HepG2 (cell line): ENCODE results near the gene CDC42EP1. TPM values are rescaled to one million over a fixed set of nuclear protein-coding genes. Genes with fewer than 3 reads are reported as not detected.
A peak's percentile ranks its signal among the peaks of the same experiment; 100 is the strongest.

ENCODE experiments used
- NFRKB ChIP-seq: fragments of 450-650 bp; IDR thresholded peaks from 2 replicates; pipeline ENCODE4 v1.6.1; 2017
- RNF2 ChIP-seq: fragments of 450-650 bp; conservative IDR thresholded peaks from 2 replicates; pipeline ENCODE4 v1.6.1; 2016; ENCODE audit warnings: low read depth
- SRSF4 ChIP-seq: fragments of 200-400 bp; formaldehyde crosslinking; IDR thresholded peaks from one replicate; pipeline ENCODE4 v1.6.1; 2018; ENCODE audit warnings: mild to moderate bottlenecking, low read depth, low read length, moderate library complexity; ENCODE audit not compliant: poor library complexity, severe bottlenecking
- SSRP1 ChIP-seq: IDR thresholded peaks from 2 replicates; pipeline ENCODE4 v1.6.1; 2016; ENCODE audit warnings: control low read depth
- ZC3H4 ChIP-seq: sonication (generic); formaldehyde crosslinking; IDR thresholded peaks from 2 replicates; pipeline ENCODE4 v1.4.0; 2020; ENCODE audit warnings: missing genetic modification reagents, borderline replicate concordance
- ZNF367 ChIP-seq: sonication (generic); formaldehyde crosslinking; IDR thresholded peaks from 2 replicates; pipeline ENCODE4 v1.4.0; 2020; ENCODE audit warnings: missing genetic modification reagents, borderline replicate concordance
- ZNF891 ChIP-seq: sonication (generic); formaldehyde crosslinking; IDR thresholded peaks from 2 replicates; pipeline ENCODE4 v1.5.0; 2020; ENCODE audit warnings: mild to moderate bottlenecking, missing genetic modification reagents
- ZSCAN9 ChIP-seq: IDR thresholded peaks from 2 replicates; pipeline ENCODE4 v1.6.1; 2016; ENCODE audit warnings: borderline replicate concordance
- polyA plus RNA-seq, 8 experiments: library from polyadenylated mRNA; depleted of rRNA in 3 of 8; stranded (reverse) in 7 of 8; unstranded in 1 of 8; fragments of >200 nt; fragmentation: Illumina TruSeq in 4 of 8; extraction: Trizol in 4 of 8; gene quantifications; 2 replicates each; pipeline versions ENCODE4 v1.2.1 to v1.2.3, GENCODE V29; 2011 to 2016; ENCODE audit warnings: low read depth in 4 of 8, missing spikeins in 1 of 8, mixed read lengths in 1 of 8; ENCODE audit not compliant: insufficient read depth in 1 of 8
- total RNA-seq, 5 experiments: library from RNA; depleted of rRNA; stranded (reverse); fragments of >200 nt; fragmentation: Illumina TruSeq; extraction: Trizol; gene quantifications; 2 replicates each; pipeline ENCODE4 v1.2.3, GENCODE V29; 2016; ENCODE audit warnings: low read depth in 1 of 5
- TF ChIP-seq, protein P1 (sequence below): sonication (generic); formaldehyde crosslinking; IDR thresholded peaks from 2 replicates; pipeline ENCODE4 v1.5.0; 2020; ENCODE audit warnings: mild to moderate bottlenecking, missing genetic modification reagents, borderline replicate concordance
- TF ChIP-seq, protein P2 (sequence below): IDR thresholded peaks from 2 replicates; pipeline ENCODE4 v1.6.1; 2012; ENCODE audit warnings: inconsistent platforms
- TF ChIP-seq, protein P3 (sequence below): sonication (generic); formaldehyde crosslinking; IDR thresholded peaks from 2 replicates; pipeline ENCODE4 v1.5.0; 2020; ENCODE audit warnings: missing genetic modification reagents, mild to moderate bottlenecking, borderline replicate concordance
- TF ChIP-seq, protein P4 (sequence below): sonication (generic); formaldehyde crosslinking; conservative IDR thresholded peaks from 2 replicates; pipeline ENCODE4 v1.8.0; 2022; ENCODE audit warnings: low read depth, missing genetic modification reagents
- TF ChIP-seq, protein P5 (sequence below): sonication (generic); formaldehyde crosslinking; IDR thresholded peaks from 2 replicates; pipeline ENCODE4 v1.4.0; 2020; ENCODE audit warnings: missing genetic modification reagents, borderline replicate concordance

Gene CDC42EP1
- total and polyA plus RNA-seq, 2 of the 13 experiments (the other 11 are each of a cell fraction or from before 2014, with no cell fraction given): 17.1 to 29.5 TPM

DNA sequence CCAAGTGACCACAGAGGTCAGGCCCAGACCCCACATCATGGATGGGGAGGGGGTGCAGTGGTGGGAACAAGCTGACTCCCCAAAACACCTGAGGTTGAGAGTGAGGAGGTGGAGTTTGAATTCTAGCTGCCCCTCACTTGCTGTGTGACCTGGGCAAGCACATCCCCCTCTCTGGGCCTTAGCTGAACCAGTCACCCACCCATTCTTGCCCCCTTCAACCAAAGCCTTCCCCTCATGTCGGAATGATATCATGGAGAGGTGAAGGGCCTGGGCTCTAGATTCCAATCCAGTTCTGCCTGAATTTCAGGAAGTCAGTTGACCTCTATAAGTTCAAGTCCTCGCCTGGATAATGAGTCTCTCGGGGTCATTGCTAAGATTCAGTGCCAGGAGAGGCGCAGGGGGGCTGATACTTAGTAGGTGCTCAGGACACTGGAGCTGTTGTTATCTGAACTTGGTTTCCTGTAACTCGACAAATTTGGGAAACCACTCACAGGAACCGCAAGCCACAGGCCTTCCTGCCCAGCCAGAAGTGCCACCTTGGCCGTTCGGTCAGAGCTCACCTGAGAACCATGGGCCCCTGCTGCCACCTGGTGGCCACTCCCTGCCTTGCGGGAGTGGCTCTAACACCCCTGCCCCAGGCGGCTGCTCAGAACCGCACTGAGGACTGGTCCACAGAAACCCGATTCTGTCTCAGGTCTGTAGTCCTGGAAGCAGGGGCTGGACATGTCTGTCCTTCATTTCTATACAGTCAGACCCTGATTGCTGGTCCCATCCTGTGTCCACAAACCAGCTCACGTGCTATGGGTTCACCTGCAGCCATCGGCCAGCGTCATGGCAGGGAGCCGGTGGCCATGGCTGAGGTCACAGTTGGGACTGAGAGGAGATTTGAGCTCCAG is 6.9 kb downstream of the CDC42EP1 start (continued):
- TF ChIP-seq ZSCAN9 (CRISPR knock-in tag): no peak
- no peak for TF ChIP-seq ZNF367 (CRISPR knock-in tag)
- TF ChIP-seq, protein P1, sequence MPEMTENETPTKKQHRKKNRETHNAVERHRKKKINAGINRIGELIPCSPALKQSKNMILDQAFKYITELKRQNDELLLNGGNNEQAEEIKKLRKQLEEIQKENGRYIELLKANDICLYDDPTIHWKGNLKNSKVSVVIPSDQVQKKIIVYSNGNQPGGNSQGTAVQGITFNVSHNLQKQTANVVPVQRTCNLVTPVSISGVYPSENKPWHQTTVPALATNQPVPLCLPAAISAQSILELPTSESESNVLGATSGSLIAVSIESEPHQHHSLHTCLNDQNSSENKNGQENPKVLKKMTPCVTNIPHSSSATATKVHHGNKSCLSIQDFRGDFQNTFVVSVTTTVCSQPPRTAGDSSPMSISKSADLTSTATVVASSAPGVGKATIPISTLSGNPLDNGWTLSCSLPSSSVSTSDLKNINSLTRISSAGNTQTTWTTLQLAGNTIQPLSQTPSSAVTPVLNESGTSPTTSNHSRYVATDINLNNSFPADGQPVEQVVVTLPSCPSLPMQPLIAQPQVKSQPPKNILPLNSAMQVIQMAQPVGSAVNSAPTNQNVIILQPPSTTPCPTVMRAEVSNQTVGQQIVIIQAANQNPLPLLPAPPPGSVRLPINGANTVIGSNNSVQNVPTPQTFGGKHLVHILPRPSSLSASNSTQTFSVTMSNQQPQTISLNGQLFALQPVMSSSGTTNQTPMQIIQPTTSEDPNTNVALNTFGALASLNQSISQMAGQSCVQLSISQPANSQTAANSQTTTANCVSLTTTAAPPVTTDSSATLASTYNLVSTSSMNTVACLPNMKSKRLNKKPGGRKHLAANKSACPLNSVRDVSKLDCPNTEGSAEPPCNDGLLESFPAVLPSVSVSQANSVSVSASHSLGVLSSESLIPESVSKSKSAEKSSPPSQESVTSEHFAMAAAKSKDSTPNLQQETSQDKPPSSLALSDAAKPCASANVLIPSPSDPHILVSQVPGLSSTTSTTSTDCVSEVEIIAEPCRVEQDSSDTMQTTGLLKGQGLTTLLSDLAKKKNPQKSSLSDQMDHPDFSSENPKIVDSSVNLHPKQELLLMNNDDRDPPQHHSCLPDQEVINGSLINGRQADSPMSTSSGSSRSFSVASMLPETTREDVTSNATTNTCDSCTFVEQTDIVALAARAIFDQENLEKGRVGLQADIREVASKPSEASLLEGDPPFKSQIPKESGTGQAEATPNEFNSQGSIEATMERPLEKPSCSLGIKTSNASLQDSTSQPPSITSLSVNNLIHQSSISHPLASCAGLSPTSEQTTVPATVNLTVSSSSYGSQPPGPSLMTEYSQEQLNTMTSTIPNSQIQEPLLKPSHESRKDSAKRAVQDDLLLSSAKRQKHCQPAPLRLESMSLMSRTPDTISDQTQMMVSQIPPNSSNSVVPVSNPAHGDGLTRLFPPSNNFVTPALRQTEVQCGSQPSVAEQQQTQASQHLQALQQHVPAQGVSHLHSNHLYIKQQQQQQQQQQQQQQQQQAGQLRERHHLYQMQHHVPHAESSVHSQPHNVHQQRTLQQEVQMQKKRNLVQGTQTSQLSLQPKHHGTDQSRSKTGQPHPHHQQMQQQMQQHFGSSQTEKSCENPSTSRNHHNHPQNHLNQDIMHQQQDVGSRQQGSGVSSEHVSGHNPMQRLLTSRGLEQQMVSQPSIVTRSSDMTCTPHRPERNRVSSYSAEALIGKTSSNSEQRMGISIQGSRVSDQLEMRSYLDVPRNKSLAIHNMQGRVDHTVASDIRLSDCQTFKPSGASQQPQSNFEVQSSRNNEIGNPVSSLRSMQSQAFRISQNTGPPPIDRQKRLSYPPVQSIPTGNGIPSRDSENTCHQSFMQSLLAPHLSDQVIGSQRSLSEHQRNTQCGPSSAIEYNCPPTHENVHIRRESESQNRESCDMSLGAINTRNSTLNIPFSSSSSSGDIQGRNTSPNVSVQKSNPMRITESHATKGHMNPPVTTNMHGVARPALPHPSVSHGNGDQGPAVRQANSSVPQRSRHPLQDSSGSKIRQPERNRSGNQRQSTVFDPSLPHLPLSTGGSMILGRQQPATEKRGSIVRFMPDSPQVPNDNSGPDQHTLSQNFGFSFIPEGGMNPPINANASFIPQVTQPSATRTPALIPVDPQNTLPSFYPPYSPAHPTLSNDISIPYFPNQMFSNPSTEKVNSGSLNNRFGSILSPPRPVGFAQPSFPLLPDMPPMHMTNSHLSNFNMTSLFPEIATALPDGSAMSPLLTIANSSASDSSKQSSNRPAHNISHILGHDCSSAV (CRISPR knock-in tag): no peak
- TF ChIP-seq RNF2: no peak
- TF ChIP-seq, protein P2, sequence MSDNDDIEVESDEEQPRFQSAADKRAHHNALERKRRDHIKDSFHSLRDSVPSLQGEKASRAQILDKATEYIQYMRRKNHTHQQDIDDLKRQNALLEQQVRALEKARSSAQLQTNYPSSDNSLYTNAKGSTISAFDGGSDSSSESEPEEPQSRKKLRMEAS: no peak; the same call in 1 of the 2 replicates
- TF ChIP-seq NFRKB: no peak
- TF ChIP-seq, protein P3, sequence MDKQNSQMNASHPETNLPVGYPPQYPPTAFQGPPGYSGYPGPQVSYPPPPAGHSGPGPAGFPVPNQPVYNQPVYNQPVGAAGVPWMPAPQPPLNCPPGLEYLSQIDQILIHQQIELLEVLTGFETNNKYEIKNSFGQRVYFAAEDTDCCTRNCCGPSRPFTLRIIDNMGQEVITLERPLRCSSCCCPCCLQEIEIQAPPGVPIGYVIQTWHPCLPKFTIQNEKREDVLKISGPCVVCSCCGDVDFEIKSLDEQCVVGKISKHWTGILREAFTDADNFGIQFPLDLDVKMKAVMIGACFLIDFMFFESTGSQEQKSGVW: no peak
- 0 out of 2 replicates have a peak, but pooled peaks have one; percentile 21 for TF ChIP-seq SSRP1 (CRISPR knock-in tag)
- peak; percentile 46; the same call in 1 of the 2 replicates for TF ChIP-seq ZNF891 (CRISPR knock-in tag)
- TF ChIP-seq, protein P4, sequence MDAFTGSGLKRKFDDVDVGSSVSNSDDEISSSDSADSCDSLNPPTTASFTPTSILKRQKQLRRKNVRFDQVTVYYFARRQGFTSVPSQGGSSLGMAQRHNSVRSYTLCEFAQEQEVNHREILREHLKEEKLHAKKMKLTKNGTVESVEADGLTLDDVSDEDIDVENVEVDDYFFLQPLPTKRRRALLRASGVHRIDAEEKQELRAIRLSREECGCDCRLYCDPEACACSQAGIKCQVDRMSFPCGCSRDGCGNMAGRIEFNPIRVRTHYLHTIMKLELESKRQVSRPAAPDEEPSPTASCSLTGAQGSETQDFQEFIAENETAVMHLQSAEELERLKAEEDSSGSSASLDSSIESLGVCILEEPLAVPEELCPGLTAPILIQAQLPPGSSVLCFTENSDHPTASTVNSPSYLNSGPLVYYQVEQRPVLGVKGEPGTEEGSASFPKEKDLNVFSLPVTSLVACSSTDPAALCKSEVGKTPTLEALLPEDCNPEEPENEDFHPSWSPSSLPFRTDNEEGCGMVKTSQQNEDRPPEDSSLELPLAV (CRISPR knock-in tag): no peak
- no peak for TF ChIP-seq ZC3H4 (CRISPR knock-in tag)
- no peak for TF ChIP-seq SRSF4
- TF ChIP-seq, protein P5, sequence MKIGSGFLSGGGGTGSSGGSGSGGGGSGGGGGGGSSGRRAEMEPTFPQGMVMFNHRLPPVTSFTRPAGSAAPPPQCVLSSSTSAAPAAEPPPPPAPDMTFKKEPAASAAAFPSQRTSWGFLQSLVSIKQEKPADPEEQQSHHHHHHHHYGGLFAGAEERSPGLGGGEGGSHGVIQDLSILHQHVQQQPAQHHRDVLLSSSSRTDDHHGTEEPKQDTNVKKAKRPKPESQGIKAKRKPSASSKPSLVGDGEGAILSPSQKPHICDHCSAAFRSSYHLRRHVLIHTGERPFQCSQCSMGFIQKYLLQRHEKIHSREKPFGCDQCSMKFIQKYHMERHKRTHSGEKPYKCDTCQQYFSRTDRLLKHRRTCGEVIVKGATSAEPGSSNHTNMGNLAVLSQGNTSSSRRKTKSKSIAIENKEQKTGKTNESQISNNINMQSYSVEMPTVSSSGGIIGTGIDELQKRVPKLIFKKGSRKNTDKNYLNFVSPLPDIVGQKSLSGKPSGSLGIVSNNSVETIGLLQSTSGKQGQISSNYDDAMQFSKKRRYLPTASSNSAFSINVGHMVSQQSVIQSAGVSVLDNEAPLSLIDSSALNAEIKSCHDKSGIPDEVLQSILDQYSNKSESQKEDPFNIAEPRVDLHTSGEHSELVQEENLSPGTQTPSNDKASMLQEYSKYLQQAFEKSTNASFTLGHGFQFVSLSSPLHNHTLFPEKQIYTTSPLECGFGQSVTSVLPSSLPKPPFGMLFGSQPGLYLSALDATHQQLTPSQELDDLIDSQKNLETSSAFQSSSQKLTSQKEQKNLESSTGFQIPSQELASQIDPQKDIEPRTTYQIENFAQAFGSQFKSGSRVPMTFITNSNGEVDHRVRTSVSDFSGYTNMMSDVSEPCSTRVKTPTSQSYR (CRISPR knock-in tag): no peak
